DND-41 (cell line): ENCODE data around the gene FGF5.

Source experiments
- ATAC-seq: fragments of 200-7000 bp; cut with Tn5 transposase; 3 replicates; pipeline ENCODE4 v1.9.1; 2021; ENCODE audit warnings: low read depth; ENCODE audit not compliant: insufficient read depth
- DNase-seq: peaks from one replicate; pipeline ENCODE4 v3.0.0-alpha.2; 2020
- H2AFZ ChIP-seq: 2 replicates; pipeline ENCODE4 v1.6.0; 2012; ENCODE audit warnings: low read depth, low read length
- H3K27ac ChIP-seq: 2 replicates; pipeline ENCODE4 v1.5.1; 2012; ENCODE audit warnings: low read length, inconsistent platforms
- H3K27me3 ChIP-seq: fragments of 200-600 bp; sonication (generic); 2 replicates; pipeline ENCODE4 v1.6.0; 2012; ENCODE audit warnings: low read length, mild to moderate bottlenecking, inconsistent platforms; ENCODE audit not compliant: insufficient read depth, poor library complexity
- H3K36me3 ChIP-seq: 2 replicates; pipeline ENCODE4 v1.5.1; 2012; ENCODE audit warnings: low read length, inconsistent platforms; ENCODE audit not compliant: insufficient read depth
- H3K4me1 ChIP-seq: 2 replicates; pipeline ENCODE4 v1.5.1; 2012; ENCODE audit warnings: mild to moderate bottlenecking, low read length; ENCODE audit not compliant: insufficient read depth
- H3K4me2 ChIP-seq: 2 replicates; pipeline ENCODE4 v1.6.0; 2012; ENCODE audit warnings: mild to moderate bottlenecking, moderate library complexity, low read length, inconsistent platforms; ENCODE audit not compliant: insufficient read depth
- H3K4me3 ChIP-seq, 2 experiments: fragments of 200-600 bp in 1 of 2; shearing (Covaris generic) in 1 of 2; 2 replicates each; pipeline ENCODE4 v1.5.1; 2012 to 2016; ENCODE audit warnings: inconsistent platforms in 2 of 2, low read length in 2 of 2, mild to moderate bottlenecking in 2 of 2, low read depth in 1 of 2, moderate library complexity in 1 of 2
- H3K79me2 ChIP-seq: 2 replicates; pipeline ENCODE4 v1.6.0; 2012; ENCODE audit warnings: low read length, inconsistent platforms; ENCODE audit not compliant: insufficient read depth
- H3K9ac ChIP-seq: 2 replicates; pipeline ENCODE4 v1.6.0; 2012; ENCODE audit warnings: low read depth, mild to moderate bottlenecking, inconsistent platforms, low read length, moderate library complexity
- H3K9me3 ChIP-seq: 2 replicates; pipeline ENCODE4 v1.5.1; 2012; ENCODE audit warnings: low read length, moderate library complexity, mild to moderate bottlenecking, inconsistent platforms; ENCODE audit not compliant: insufficient read depth, severe bottlenecking
- H4K20me1 ChIP-seq: 2 replicates; pipeline ENCODE4 v1.6.0; 2012; ENCODE audit warnings: low read length; ENCODE audit not compliant: insufficient read depth
- EZH2 ChIP-seq: IDR thresholded peaks from 3 replicates; pipeline ENCODE4 v1.6.1; 2012; ENCODE audit warnings: borderline replicate concordance, low read depth, mild to moderate bottlenecking, moderate library complexity, low read length, inconsistent platforms; ENCODE audit not compliant: severe bottlenecking
- TF ChIP-seq, protein P1 (sequence below): IDR thresholded peaks from 2 replicates; pipeline ENCODE4 v1.5.1; 2012; ENCODE audit warnings: borderline replicate concordance, low read length, moderate library complexity, mild to moderate bottlenecking; ENCODE audit not compliant: poor library complexity, severe bottlenecking; ENCODE audit errors: extremely low read depth

The FGF5 gene

GRCh38 chr4:80221161-80221560 is 45.3 kb upstream of the FGF5 start:
- Histone ChIP-seq H3K27ac (no peak overlapping the region), H3K27me3 (no peaks in the 10 kb centered on the region), H3K9me3 (no peaks in the 10 kb centered on the region), H3K4me3 (no peak overlapping the region), H3K9ac (no peak overlapping the region), H4K20me1 (no peaks in the 10 kb centered on the region), H3K36me3 (no peaks in the 10 kb centered on the region), H3K79me2 (no peaks in the 10 kb centered on the region), H3K4me1 (no peaks in the 10 kb centered on the region), H3K4me2 (no peak overlapping the region), H2AFZ (no peak overlapping the region)
- ATAC-seq (no peak), DNase-seq (no peak)
- TF ChIP-seq, protein P1, sequence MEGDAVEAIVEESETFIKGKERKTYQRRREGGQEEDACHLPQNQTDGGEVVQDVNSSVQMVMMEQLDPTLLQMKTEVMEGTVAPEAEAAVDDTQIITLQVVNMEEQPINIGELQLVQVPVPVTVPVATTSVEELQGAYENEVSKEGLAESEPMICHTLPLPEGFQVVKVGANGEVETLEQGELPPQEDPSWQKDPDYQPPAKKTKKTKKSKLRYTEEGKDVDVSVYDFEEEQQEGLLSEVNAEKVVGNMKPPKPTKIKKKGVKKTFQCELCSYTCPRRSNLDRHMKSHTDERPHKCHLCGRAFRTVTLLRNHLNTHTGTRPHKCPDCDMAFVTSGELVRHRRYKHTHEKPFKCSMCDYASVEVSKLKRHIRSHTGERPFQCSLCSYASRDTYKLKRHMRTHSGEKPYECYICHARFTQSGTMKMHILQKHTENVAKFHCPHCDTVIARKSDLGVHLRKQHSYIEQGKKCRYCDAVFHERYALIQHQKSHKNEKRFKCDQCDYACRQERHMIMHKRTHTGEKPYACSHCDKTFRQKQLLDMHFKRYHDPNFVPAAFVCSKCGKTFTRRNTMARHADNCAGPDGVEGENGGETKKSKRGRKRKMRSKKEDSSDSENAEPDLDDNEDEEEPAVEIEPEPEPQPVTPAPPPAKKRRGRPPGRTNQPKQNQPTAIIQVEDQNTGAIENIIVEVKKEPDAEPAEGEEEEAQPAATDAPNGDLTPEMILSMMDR = peak; percentile 29
- TF ChIP-seq EZH2 = no peak

DNA sequence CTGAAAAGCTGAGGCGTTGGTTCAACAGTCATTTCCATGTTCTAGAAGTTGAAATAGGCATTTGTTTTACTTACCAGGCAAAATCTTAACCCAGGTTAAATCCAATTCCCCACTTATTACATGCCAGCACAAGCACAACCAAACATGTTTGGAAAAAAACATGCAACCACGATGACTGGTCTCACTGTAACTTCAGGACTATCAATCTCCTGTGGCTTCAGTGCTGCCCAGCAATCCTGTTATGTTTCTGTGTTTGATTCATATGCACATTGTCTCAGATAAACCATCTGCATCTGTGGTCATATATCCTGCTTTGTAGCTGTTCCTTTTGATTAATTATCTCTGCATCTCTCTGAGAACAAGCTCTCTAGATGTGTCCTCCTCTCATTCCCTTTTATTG is 40.9 kb upstream of the FGF5 start:
- H3K4me2 ChIP-seq = no peak overlapping the region
- H4K20me1 ChIP-seq = no peaks in the 10 kb centered on the region
- no peaks in the 10 kb centered on the region for H3K79me2 ChIP-seq
- ATAC-seq = peak; percentile 45; the same call in 2 of the 3 replicates
- H3K36me3 ChIP-seq = no peaks in the 10 kb centered on the region
- no peak overlapping the region for H3K4me3 ChIP-seq
- DNase-seq = no peak
- no peaks in the 10 kb centered on the region for H3K9me3 ChIP-seq
- H3K9ac ChIP-seq = no peak overlapping the region
- no peaks in the 10 kb centered on the region for H3K4me1 ChIP-seq
- no peaks in the 10 kb centered on the region for H3K27me3 ChIP-seq
- H3K27ac ChIP-seq = no peak overlapping the region
- no peak for TF ChIP-seq EZH2
- TF ChIP-seq, protein P1 = no peak
- H2AFZ ChIP-seq = no peak overlapping the region

DNA sequence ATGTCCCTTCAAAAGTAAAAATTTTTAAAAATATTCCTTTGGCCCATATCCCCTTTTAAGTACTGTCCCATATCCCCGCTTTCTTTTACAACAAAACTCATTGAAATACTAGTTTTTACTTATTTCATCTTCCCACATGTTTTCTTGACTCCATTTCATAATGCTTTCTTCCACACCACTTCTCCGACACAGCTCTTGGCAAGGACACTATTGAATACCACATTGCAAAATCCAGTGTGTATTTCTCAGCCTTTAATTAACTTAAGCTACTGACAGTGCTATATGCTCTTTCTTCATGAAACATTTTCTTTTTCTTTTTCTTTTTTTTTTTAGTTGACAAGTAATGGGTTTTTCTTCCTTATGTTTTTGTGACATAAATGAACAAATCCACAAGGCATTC is 40.4 kb upstream of the FGF5 start:
- no peaks in the 10 kb centered on the region for H3K36me3 ChIP-seq
- no peaks in the 10 kb centered on the region for H3K79me2 ChIP-seq
- DNase-seq (no peak), ATAC-seq (no peak)
- H3K9ac ChIP-seq = no peak overlapping the region
- TF ChIP-seq EZH2 = no peak
- TF ChIP-seq, protein P1 = no peak
- no peak overlapping the region for H3K27ac ChIP-seq
- H3K4me2 ChIP-seq = no peak overlapping the region
- H3K27me3 ChIP-seq = no peaks in the 10 kb centered on the region
- no peaks in the 10 kb centered on the region for H3K9me3 ChIP-seq
- H2AFZ ChIP-seq = no peak overlapping the region
- H3K4me3 ChIP-seq = no peak overlapping the region
- H4K20me1 ChIP-seq = no peaks in the 10 kb centered on the region
- H3K4me1 ChIP-seq = no peaks in the 10 kb centered on the region

DNA sequence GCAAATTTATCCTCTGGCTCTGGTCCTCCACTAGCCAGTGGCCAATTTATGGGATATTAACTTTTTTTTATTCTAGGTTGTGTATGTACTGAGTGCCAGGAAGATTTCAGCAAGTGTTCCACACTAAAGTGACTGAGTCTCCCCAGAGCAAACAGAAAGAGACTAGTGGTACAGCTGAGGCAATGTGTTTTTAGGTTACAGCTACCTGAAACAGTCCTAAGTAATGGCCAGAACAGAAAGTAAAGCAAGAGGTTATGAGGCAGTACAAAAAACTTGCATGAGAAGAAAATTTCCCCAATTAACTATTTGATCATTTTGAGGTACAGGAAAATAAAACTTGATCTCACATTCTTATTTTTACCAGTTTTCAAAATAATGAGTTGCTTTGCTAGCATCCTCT is 38.0 kb upstream of the FGF5 start:
- Histone ChIP-seq H3K9me3 (no peaks in the 10 kb centered on the region), H3K79me2 (no peaks in the 10 kb centered on the region), H3K9ac (no peak overlapping the region), H2AFZ (no peak overlapping the region), H4K20me1 (no peaks in the 10 kb centered on the region), H3K36me3 (no peaks in the 10 kb centered on the region), H3K27ac (no peak overlapping the region), H3K27me3 (no peaks in the 10 kb centered on the region), H3K4me2 (no peak overlapping the region), H3K4me1 (no peaks in the 10 kb centered on the region), H3K4me3 (no peak overlapping the region)
- TF ChIP-seq EZH2 = no peak
- TF ChIP-seq, protein P1 = no peak
- DNase-seq (no peak), ATAC-seq (no peak)
